PC-9 (cell line): ENCODE data around the gene ATP10A.

Experiments
- EZH2 ChIP-seq: fragments of 200-600 bp; sonication (generic); IDR thresholded peaks from 2 replicates; pipeline ENCODE4 v1.8.0; 2017; ENCODE audit warnings: antibody characterized with exemption, low read depth
- TF ChIP-seq, protein P1 (sequence below): fragments of 200-600 bp; sonication (generic); conservative IDR thresholded peaks from 2 replicates; pipeline ENCODE4 v1.6.1; 2017; ENCODE audit warnings: mixed run types, antibody characterized with exemption, mild to moderate bottlenecking, moderate library complexity

DNA sequence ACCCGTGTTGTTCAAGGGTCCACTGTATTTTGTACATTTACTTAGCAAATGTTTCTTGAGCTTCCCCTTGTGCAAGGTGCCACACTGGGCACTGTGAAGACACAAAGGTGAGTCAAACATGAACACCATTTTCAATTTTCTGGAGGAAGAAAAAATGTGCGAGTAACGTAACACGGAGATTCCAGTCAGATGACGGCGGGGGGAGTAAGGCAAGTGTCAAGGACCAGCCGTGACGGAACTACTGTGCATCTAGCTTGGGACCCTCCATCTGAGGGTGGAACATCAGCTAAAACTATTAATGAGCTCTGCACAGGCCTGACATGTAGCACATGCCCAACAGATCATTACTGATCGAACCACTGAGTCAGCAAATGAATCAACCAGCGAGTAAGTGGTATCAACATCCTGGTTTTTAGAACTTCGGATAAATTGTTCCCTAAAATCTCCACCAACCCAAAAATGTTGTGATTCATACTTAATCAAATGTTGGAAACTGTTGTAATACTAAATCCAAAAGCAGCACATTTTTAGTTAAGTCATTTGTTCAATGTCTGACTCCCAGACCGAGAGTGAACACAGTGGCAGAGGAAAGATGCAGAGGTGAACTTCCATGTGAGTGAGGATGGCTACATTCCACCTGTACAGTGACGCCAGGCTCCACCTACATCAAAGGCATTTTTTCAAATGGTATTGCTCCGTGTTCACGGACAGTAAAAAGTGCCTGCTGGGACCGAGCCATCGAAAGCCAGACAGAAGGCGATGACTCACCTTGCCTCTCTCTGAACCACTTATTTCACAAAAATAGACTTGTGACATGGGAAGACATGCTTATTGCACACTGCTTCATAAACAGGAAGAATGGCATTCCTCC lies 172.2 kb downstream of the ATP10A start:
- TF ChIP-seq, protein P1, sequence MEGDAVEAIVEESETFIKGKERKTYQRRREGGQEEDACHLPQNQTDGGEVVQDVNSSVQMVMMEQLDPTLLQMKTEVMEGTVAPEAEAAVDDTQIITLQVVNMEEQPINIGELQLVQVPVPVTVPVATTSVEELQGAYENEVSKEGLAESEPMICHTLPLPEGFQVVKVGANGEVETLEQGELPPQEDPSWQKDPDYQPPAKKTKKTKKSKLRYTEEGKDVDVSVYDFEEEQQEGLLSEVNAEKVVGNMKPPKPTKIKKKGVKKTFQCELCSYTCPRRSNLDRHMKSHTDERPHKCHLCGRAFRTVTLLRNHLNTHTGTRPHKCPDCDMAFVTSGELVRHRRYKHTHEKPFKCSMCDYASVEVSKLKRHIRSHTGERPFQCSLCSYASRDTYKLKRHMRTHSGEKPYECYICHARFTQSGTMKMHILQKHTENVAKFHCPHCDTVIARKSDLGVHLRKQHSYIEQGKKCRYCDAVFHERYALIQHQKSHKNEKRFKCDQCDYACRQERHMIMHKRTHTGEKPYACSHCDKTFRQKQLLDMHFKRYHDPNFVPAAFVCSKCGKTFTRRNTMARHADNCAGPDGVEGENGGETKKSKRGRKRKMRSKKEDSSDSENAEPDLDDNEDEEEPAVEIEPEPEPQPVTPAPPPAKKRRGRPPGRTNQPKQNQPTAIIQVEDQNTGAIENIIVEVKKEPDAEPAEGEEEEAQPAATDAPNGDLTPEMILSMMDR = no peak
- TF ChIP-seq EZH2 = no peak
